Calu3 (cell line): ENCODE results near the gene OR5K2. TPM values are rescaled to one million over a fixed set of nuclear protein-coding genes. Genes with fewer than 3 reads are reported as not detected.

Experiments
- BruUV-seq: library from RNA; stranded (reverse); fragments of 400-500 nt; replicated peaks from 2 replicates; lab custom pipeline; 2021; lab: Mats Ljungman, UMichigan
- CTCF ChIA-PET: fragments of 300-600 bp; sonication (Branson Sonifier 250); formaldehyde crosslinking; loops from one replicate; lab custom pipeline; 2022; ENCODE audit warnings: antibody characterized with exemption; lab: Charles Lee
- DNase-seq: peaks from one replicate; pipeline ENCODE4 v3.0.0; 2022
- H3K27ac Mint-ChIP-seq: one replicate; pipeline ENCODE4 v1.8.0; 2022; ENCODE audit warnings: mixed read lengths; ENCODE audit not compliant: unreplicated experiment
- H3K27me3 Mint-ChIP-seq: one replicate; pipeline ENCODE4 v1.8.0; 2022; ENCODE audit warnings: mixed read lengths; ENCODE audit not compliant: unreplicated experiment
- H3K36me3 Mint-ChIP-seq: one replicate; pipeline ENCODE4 v1.8.0; 2022; ENCODE audit warnings: mild to moderate bottlenecking, moderate library complexity, mixed read lengths; ENCODE audit not compliant: insufficient read depth, unreplicated experiment
- H3K4me1 Mint-ChIP-seq: one replicate; pipeline ENCODE4 v1.8.0; 2022; ENCODE audit warnings: mild to moderate bottlenecking, low read depth, mixed read lengths; ENCODE audit not compliant: unreplicated experiment
- H3K4me3 Mint-ChIP-seq: one replicate; pipeline ENCODE4 v1.8.0; 2022; ENCODE audit warnings: mild to moderate bottlenecking, low read depth, moderate library complexity, mixed read lengths; ENCODE audit not compliant: unreplicated experiment
- H3K9me3 Mint-ChIP-seq: one replicate; pipeline ENCODE4 v1.8.0; 2022; ENCODE audit warnings: low read depth, mixed read lengths; ENCODE audit not compliant: unreplicated experiment
- intact Hi-C: fragments of 100-400 bp; cut with micrococcal nuclease; formaldehyde crosslinking; loops from one replicate; pipeline ENCODE4 v1.10.0; 2022; ENCODE audit not compliant: unreplicated experiment
- total RNA-seq: library from RNA; stranded (reverse); gene quantifications from 2 replicates; pipeline ENCODE4 v1.2.3, GENCODE V29; 2022
- TF ChIP-seq, protein P1 (sequence below): fragments of 200-600 bp; IDR thresholded peaks from one replicate; pipeline ENCODE4 v1.8.0; 2022; ENCODE audit warnings: antibody characterized with exemption; ENCODE audit not compliant: unreplicated experiment

OR5K2 gene
- total RNA-seq, 1 experiment from 2014 or later = not detected

DNA sequence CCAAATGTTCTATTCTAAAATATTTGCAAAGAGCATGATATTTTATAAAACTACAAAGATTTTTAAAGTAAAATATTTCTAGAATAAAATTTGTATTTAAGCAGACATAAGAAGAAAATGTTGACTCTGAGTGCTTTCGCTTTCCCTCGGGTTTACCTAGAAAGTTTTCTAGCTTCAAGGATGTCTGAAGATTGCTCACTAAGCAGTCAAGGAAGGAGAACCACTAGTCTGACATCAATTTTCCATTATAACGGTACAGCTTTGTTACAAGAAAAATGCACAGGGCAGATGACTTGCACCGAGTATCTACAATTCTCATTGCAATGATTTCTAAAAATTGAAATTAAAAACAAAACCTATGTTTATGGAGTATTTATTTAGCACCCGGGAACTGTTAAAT, 48.5 kb downstream of the OR5K2 start:
- no peaks in the 10 kb centered on the region for H3K4me1 Mint-ChIP-seq
- H3K27me3 Mint-ChIP-seq = no peaks in the 10 kb centered on the region
- no peaks in the 10 kb centered on the region for H3K9me3 Mint-ChIP-seq
- H3K27ac Mint-ChIP-seq = no peak overlapping the region
- no peak for DNase-seq
- intact Hi-C loops = no loop called here
- no peaks in the 10 kb centered on the region for H3K36me3 Mint-ChIP-seq
- no TSS peak for BruUV-seq
- CTCF ChIA-PET = no interaction called here
- TF ChIP-seq, protein P1, sequence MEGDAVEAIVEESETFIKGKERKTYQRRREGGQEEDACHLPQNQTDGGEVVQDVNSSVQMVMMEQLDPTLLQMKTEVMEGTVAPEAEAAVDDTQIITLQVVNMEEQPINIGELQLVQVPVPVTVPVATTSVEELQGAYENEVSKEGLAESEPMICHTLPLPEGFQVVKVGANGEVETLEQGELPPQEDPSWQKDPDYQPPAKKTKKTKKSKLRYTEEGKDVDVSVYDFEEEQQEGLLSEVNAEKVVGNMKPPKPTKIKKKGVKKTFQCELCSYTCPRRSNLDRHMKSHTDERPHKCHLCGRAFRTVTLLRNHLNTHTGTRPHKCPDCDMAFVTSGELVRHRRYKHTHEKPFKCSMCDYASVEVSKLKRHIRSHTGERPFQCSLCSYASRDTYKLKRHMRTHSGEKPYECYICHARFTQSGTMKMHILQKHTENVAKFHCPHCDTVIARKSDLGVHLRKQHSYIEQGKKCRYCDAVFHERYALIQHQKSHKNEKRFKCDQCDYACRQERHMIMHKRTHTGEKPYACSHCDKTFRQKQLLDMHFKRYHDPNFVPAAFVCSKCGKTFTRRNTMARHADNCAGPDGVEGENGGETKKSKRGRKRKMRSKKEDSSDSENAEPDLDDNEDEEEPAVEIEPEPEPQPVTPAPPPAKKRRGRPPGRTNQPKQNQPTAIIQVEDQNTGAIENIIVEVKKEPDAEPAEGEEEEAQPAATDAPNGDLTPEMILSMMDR = no peak
- no peak overlapping the region for H3K4me3 Mint-ChIP-seq

Other genes with a start within 250 kb of the OR5K2 start
- not detected in 2 replicates for gene OR5H6, start 233.4 kb upstream of the OR5K2 start, total RNA-seq
- not detected in 2 replicates for gene OR5H2, start 215.2 kb upstream of the OR5K2 start, total RNA-seq
- gene OR5K4, start 143.8 kb upstream of the OR5K2 start, total RNA-seq = not detected in 2 replicates
- gene OR5K3, start 107.0 kb upstream of the OR5K2 start, total RNA-seq = not detected in 2 replicates
- gene OR5K1, start 34.5 kb upstream of the OR5K2 start, total RNA-seq = not detected in 2 replicates
- gene CLDND1, start 25.2 kb downstream of the OR5K2 start, total RNA-seq = 54.3 and 74.5 TPM in 2 replicates
- gene GPR15, start 34.3 kb downstream of the OR5K2 start, total RNA-seq = not detected in 2 replicates
- gene CPOX, start 95.9 kb downstream of the OR5K2 start, total RNA-seq = 16.8 and 19.9 TPM in 2 replicates